Kasumi-1 (cell line): ENCODE data around the gene CHRDL2.

Source experiments
- DNase-seq, 2 experiments: peaks; one replicate each; lab custom pipeline; 2025; lab: John Stamatoyannopoulos, UW

CHRDL2 gene

GRCh38 chr11:74710281-74710938 lies 20.8 kb downstream of the CHRDL2 start:
- no peak for DNase-seq

- DNase-seq = no peak
Observed at GRCh38 chr11:74709175-74709574, 22.1 kb downstream of the CHRDL2 start.

- no peak for DNase-seq
Observed at GRCh38 chr11:74707602-74708510, 23.4 kb downstream of the CHRDL2 start.

- no peak for DNase-seq
Observed at GRCh38 chr11:74707182-74707581, 24.0 kb downstream of the CHRDL2 start.

GRCh38 chr11:74703211-74703610 lies 28.0 kb downstream of the CHRDL2 start:
- no peak for DNase-seq

GRCh38 chr11:74702383-74703007 lies 28.7 kb downstream of the CHRDL2 start:
- DNase-seq = peak; percentile 83 to 87

- DNase-seq = peak; percentile 35 to 42
Observed at GRCh38 chr11:74701351-74701750, 29.9 kb downstream of the CHRDL2 start.

GRCh38 chr11:74699615-74700396 lies 31.4 kb downstream of the CHRDL2 start:
- DNase-seq = no peak

GRCh38 chr11:74697722-74698121 lies 33.5 kb downstream of the CHRDL2 start:
- no peak for DNase-seq

- DNase-seq = no peak
Observed at GRCh38 chr11:74696939-74697675, 34.1 kb downstream of the CHRDL2 start.

- DNase-seq = no peak
Observed at GRCh38 chr11:74696500-74696899, 34.7 kb downstream of the CHRDL2 start.

GRCh38 chr11:74695705-74696280 lies 35.4 kb downstream of the CHRDL2 start:
- DNase-seq = no peak

- DNase-seq = no peak
Observed at GRCh38 chr11:74694136-74694930, 36.9 kb downstream of the CHRDL2 start.

GRCh38 chr11:74693531-74693930 lies 37.7 kb downstream of the CHRDL2 start:
- DNase-seq = no peak

GRCh38 chr11:74691755-74692154 lies 39.5 kb downstream of the CHRDL2 start:
- no peak for DNase-seq

- no peak for DNase-seq
Observed at GRCh38 chr11:74689666-74690065, 41.6 kb downstream of the CHRDL2 start.

- DNase-seq = no peak
Observed at GRCh38 chr11:74687237-74688023, 43.8 kb downstream of the CHRDL2 start.

- no peak for DNase-seq
Observed at GRCh38 chr11:74686792-74687191, 44.4 kb downstream of the CHRDL2 start.

- DNase-seq = no peak
Observed at GRCh38 chr11:74685905-74686304, 45.3 kb downstream of the CHRDL2 start.
